ENCODE measurements around the gene DNAJB8.

The DNAJB8 gene

DNA sequence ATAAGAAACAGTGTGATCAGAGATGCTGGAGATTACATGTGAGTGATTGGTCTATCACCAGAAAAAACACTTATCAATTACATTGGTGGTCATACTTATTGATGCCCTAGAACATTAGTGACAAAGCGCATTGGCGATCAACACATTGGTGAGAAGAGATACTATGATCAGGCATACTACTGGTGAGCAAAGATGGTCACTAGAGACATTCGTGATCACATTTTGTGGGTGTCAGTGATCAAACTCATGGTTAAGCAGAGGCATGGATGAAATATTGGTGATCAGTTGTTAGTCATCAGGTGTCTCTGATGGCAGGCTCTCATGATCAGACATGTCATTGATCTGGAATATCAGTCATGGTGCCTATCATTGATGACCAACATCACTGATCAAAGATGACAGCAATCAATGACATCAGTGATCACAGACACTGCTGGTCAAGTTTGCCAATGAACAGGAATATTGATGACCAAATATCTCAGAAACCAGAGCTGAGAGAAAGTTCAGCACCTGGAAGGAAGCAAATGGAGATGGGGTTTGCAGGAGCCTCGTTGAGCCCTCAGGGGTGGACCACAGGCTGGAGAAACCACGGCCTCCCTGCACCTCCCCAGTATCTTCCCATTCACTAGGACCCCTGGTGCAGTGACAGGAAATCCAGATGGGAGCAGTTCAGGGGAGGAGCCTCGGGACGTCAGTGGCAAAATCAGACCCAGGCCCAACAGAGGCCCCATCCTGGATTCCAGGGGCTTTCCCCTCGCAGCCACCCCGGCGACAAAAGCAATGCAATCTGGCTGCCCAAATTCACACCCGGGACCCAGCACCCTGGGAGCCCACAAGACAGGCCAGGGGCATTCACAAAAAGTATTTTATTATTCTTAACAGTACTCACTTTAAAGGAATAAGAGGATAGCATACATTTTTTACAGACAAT lies 12.2 kb upstream of the DNAJB8 start:
- no peaks in the 10 kb centered on the region for H3K36me3 ChIP-seq
- no peak overlapping the region for H3K27ac ChIP-seq
- H3K27me3 ChIP-seq (ENCODE audit: insufficient read depth, low read depth, severe bottlenecking): peaks cover 44% of the 10 kb centered on the region
- DNase-seq: no peak
- TF ChIP-seq, protein P1, sequence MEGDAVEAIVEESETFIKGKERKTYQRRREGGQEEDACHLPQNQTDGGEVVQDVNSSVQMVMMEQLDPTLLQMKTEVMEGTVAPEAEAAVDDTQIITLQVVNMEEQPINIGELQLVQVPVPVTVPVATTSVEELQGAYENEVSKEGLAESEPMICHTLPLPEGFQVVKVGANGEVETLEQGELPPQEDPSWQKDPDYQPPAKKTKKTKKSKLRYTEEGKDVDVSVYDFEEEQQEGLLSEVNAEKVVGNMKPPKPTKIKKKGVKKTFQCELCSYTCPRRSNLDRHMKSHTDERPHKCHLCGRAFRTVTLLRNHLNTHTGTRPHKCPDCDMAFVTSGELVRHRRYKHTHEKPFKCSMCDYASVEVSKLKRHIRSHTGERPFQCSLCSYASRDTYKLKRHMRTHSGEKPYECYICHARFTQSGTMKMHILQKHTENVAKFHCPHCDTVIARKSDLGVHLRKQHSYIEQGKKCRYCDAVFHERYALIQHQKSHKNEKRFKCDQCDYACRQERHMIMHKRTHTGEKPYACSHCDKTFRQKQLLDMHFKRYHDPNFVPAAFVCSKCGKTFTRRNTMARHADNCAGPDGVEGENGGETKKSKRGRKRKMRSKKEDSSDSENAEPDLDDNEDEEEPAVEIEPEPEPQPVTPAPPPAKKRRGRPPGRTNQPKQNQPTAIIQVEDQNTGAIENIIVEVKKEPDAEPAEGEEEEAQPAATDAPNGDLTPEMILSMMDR (IDR thresholded peaks at IDR 0.05; ENCODE audit: low read depth, low read length): no peak
- no peaks in the 10 kb centered on the region for H3K9me3 ChIP-seq (ENCODE audit: severe bottlenecking)
- no peak overlapping the region for H3K4me3 ChIP-seq (ENCODE audit: low read depth, low read length)

DNA sequence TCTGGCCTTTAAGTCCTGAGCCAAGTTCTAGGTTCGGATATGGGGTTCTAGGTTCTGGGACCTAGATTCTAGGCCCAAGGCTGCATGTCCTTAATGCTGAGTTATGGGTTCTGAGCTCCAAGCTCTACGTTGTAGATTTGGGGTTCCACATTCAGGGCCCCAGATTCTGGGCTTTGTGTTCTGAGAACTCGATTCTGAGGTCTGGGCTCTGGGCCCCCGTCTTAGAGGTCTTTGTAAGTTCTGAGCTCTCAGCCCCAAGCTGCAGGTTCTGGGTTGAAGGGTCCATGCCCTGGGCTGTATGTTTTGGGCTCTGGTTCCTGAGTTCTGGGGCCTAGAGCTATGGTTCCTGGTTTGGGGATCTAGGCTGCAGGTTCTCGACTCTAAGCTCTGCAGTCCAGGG lies 10.0 kb upstream of the DNAJB8 start:
- DNase-seq: no peak
- Histone ChIP-seq H3K27ac (no peak overlapping the region), H3K9me3 (ENCODE audit: severe bottlenecking) (no peaks in the 10 kb centered on the region), H3K4me3 (ENCODE audit: low read depth, low read length) (no peak overlapping the region), H3K36me3 (no peaks in the 10 kb centered on the region), H3K27me3 (ENCODE audit: insufficient read depth, low read depth, severe bottlenecking) (peaks cover 23% of the 10 kb centered on the region)
- TF ChIP-seq, protein P1 (IDR thresholded peaks at IDR 0.05; ENCODE audit: low read depth, low read length): no peak

DNA sequence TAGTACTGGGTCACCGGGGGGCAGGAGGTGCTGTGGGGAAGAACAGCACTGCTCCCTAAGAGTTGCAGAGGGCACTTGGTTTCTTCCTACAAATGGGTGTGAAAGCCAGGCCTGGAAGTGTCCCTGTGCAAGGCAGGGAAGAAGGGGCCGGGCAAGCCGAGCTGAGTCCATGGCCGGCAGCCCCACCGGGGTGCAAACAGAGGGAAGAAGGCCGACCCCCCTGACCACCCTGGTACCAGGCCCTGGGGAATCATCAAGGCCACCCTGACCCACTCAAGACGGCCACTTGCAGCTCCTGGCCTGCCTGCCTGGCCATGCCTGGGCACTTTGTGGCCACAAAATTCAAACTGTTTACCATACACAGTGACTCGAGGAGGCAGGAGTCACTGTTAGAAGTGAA lies 8.7 kb upstream of the DNAJB8 start:
- Histone ChIP-seq H3K27ac (no peak overlapping the region), H3K27me3 (ENCODE audit: insufficient read depth, low read depth, severe bottlenecking) (peaks cover 13% of the 10 kb centered on the region), H3K4me3 (ENCODE audit: low read depth, low read length) (no peak overlapping the region), H3K9me3 (ENCODE audit: severe bottlenecking) (no peaks in the 10 kb centered on the region), H3K36me3 (no peaks in the 10 kb centered on the region)
- TF ChIP-seq, protein P1 (IDR thresholded peaks at IDR 0.05; ENCODE audit: low read depth, low read length): no peak
- no peak for DNase-seq

DNA sequence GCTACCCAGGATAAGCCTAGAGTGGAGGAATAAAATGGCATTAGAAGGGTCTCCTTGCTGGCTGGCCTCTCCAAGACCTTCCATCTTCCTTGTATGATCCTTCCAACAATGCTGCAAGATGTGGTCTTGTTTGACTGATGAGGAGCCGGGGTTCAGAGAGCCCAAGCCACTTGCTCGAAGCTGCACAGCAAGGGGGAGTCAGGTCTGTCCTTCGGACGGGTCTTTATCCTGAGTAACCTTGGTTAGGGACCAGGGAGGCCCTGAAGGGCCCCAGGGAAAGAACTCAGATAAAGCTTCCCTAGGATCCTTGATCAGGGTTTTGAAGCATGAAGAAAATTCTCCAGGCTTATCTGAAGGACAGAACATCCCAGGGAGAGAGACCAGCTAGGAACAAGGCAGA lies 7.0 kb upstream of the DNAJB8 start:
- TF ChIP-seq, protein P1 (IDR thresholded peaks at IDR 0.05; ENCODE audit: low read depth, low read length): no peak
- no peak overlapping the region for H3K4me3 ChIP-seq (ENCODE audit: low read depth, low read length)
- H3K27me3 ChIP-seq (ENCODE audit: insufficient read depth, low read depth, severe bottlenecking): peaks cover 13% of the 10 kb centered on the region
- no peaks in the 10 kb centered on the region for H3K36me3 ChIP-seq
- no peaks in the 10 kb centered on the region for H3K9me3 ChIP-seq (ENCODE audit: severe bottlenecking)
- DNase-seq: no peak
- no peak overlapping the region for H3K27ac ChIP-seq

DNA sequence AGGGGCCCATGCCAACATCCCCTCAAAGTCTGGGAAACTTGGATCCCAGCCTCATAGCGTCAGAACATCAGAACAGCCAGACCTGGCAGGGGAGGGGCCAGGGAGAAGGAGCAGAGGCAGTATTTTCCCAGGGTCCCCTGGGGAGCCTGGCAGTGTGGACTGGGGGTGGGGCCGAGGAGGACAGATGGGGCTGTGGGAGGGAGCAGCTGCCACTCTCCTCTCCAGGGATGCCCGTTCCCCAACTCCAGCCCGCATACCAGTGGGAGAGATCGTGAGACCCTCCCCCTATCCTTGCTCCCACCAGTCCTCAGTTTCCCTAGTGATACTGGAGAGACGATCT lies 6.5 kb upstream of the DNAJB8 start:
- no peak overlapping the region for H3K27ac ChIP-seq
- no peak overlapping the region for H3K4me3 ChIP-seq (ENCODE audit: low read depth, low read length)
- no peaks in the 10 kb centered on the region for H3K36me3 ChIP-seq
- TF ChIP-seq, protein P1 (IDR thresholded peaks at IDR 0.05; ENCODE audit: low read depth, low read length): no peak
- peak; percentile 70 for DNase-seq
- H3K27me3 ChIP-seq (ENCODE audit: insufficient read depth, low read depth, severe bottlenecking): peaks cover 18% of the 10 kb centered on the region
- no peaks in the 10 kb centered on the region for H3K9me3 ChIP-seq (ENCODE audit: severe bottlenecking)
